Left forelimb (tissue), 1 donor: Measurements from ENCODE around the gene LRFN4.

Source experiments
- DNase-seq: peaks from one replicate; pipeline ENCODE4 v3.0.0-alpha.2; 2018; ENCODE audit warnings: low spot score

The LRFN4 gene

GRCh38 chr11:66889960-66890359 lies 33.1 kb downstream of the LRFN4 start:
- DNase-seq, result no peak

GRCh38 chr11:66891851-66892660 lies 35.2 kb downstream of the LRFN4 start:
- DNase-seq, result no peak

DNA sequence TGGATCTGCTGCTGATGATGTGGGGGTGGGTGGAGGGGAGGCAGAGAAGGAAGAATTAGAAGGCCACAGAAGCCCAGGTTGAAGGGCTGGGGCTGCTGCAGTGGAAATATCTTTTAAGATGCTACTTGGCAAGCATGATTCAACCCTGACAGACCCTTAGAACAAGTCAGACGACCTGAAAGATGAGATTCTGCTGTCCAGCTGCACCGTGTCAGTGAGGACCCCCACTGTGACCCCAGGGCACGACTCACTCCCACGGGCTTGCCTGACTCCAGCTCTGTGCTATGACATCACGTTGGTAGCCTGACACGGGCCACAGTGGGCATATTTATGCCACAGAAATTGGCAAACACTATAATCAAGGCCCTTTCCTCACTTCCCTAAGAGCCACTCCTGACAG lies 36.0 kb downstream of the LRFN4 start:
- DNase-seq, result no peak

GRCh38 chr11:66894141-66894540 lies 37.3 kb downstream of the LRFN4 start:
- no peak for DNase-seq

GRCh38 chr11:66901964-66902390 lies 45.1 kb downstream of the LRFN4 start:
- DNase-seq, result no peak

- DNase-seq, result no peak
Observed at GRCh38 chr11:66902486-66903177, 45.8 kb downstream of the LRFN4 start.

GRCh38 chr11:66904055-66904454 lies 47.2 kb downstream of the LRFN4 start:
- DNase-seq, result no peak

GRCh38 chr11:66904561-66904960 lies 47.7 kb downstream of the LRFN4 start:
- no peak for DNase-seq

DNA sequence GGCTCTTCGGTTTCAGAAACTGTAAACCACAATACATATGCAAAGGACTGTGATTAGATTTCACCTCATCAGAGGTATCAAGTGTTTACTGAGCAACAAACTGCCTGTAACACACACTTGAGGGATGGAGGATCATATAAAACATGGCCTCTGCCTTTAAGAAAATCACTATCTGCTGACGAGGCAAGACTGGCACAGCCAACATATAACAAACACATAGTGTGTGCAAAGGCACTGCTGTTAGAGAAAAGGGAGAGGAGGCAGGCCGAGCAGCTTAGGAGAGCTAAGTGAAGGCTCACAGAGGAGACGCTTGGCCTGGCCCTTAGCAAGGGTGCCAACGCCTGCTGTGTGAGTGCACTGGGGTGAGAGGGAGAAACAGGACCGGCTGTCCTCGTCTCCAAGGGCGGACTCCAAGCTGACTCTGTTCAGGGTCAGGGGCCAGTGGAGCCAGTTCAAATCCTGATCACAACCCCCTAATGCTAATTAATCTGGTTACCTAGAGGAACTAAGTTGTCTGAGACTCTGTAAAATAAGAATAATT lies 48.2 kb downstream of the LRFN4 start:
- DNase-seq, result no peak

DNA sequence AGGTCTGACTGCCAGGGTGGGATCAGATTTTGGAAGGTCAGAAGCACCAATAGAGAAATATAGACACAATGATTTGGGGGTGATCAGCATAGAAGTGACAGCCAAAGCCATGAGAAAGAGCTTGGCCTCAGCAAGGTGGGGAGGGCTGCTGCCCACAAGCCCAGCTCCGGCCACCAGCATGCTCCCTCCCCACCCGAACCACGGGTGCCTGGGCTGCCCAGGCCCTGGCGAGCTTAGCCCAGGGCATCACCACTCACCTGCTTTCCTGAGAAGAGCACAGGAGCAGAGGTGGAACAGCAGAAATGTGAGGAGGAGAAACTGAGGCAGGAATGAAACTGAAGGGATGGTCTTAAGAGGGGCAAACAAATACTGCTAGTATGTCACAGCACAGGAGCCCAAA lies 48.8 kb downstream of the LRFN4 start:
- DNase-seq, result no peak

GRCh38 chr11:66906061-66906733 lies 49.3 kb downstream of the LRFN4 start:
- no peak for DNase-seq

DNA sequence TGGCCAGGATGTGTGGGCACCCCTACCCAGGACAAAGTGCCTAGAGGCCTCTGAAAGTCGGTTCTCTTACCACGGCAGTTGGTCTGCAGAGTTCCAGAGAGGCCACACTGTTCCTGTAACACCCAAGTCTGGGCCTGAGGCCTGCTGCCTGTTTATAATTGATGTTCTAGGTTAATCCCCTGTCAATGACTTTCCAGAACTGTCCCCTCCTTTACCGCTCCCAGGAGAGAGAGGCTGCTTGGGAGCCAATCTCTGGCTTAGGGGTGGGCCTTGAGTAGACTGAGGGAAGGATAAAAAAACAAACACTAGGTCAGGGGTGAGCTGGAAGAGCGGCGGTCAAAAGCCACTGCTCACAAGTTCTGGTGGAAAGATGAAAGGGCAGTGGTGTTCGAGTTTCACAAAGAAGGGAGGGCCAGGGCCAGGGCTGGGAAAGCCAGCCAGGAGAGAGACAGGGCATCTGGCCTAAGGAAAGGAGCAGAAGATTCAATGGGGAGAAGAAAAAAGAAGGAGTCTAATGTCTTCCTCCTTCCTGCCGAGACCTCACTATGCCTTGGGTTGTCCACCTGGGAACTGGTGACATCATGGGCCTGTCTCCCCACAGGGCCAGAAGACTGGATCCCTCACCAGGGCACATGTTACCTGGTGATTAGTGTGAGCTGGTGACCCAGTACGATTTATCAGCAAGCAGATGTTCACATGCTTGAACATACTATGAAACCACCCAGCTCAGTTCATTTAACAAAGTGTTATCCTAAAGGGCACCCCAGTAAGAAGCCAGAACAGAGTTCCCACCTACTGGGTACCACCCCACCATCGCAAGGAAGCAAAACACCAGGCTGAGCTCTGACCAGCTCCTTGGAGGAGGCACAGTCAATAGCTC lies 51.1 kb downstream of the LRFN4 start:
- DNase-seq, result no peak

DNA sequence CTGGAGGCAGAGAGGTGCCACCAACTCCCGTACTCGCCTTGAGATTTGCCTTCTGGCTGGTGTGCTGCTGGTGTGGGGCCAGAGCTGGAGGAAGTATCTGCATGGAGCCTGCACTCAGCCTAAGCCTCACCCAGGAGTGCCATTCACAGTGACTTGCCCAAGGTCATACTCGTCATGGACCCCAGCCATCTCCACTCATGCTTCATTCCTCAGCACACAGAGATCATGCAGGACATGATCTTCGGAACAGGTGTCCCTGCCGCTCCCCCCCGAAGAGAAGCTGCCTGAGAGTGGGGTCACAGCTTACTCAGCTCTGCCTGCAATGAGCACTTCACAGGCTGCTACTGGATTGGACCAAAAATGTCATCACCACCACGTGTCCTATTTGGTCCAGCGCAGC lies 52.3 kb downstream of the LRFN4 start:
- DNase-seq, result no peak

- no peak for DNase-seq
Observed at GRCh38 chr11:66910016-66910415, 53.2 kb downstream of the LRFN4 start.
